K562 (cell line): ENCODE measurements around the gene SLC25A21. TPM values are rescaled to one million over a fixed set of nuclear protein-coding genes. Genes with fewer than 3 reads are reported as not detected.

Experiments used
- ATAC-seq: fragments of 200-7000 bp; cut with Tn5 transposase; 3 replicates; pipeline ENCODE4 v1.9.1; 2020; ENCODE audit warnings: moderate library complexity
- BruUV-seq: library from RNA; stranded (reverse); fragments of 400-500 nt; replicated peaks from 2 replicates; lab custom pipeline; 2021; lab: Mats Ljungman, UMichigan
- CTCF ChIA-PET: fragments of 300-600 bp; formaldehyde crosslinking; extraction: SDS; loops from one replicate; lab custom pipeline; 2021; ENCODE audit warnings: low intra/inter-chr PET ratio; lab: Yijun Ruan, JAX
- POLR2A ChIA-PET: fragments of 300-600, 350-650 bp; sonication (Branson Sonifier 250); formaldehyde crosslinking; extraction: SDS; loops from one replicate; lab custom pipeline; 2021; ENCODE audit warnings: antibody characterized with exemption, inconsistent platforms; lab: Yijun Ruan, JAX
- DNase-seq, 4 experiments: peaks; one replicate each; pipeline versions ENCODE4 v3.0.0 to v3.0.0-alpha.2; 2011 to 2018; ENCODE audit warnings: low spot score in 3 of 4, mixed read lengths in 3 of 4; ENCODE audit errors: extremely low read depth in 1 of 4
- FAIRE-seq: peaks from 2 replicates; lab custom pipeline; 2011; peaks lifted over from hg19 to GRCh38; lab: Jason Lieb, UNC
- H2AFZ ChIP-seq: 2 replicates; pipeline ENCODE4 v1.6.0; 2011; ENCODE audit warnings: low read depth, low read length, control low read depth, inconsistent platforms
- H3K27ac ChIP-seq: fragments of 200-600 bp; 3 replicates; pipeline ENCODE4 v1.8.0; 2011; ENCODE audit warnings: low read depth, mild to moderate bottlenecking, control low read depth, inconsistent platforms, low read length, moderate library complexity, mixed read lengths; ENCODE audit errors: extremely low read depth
- H3K27me3 ChIP-seq, 2 experiments: fragments of 300-600 bp in 1 of 2; 2 replicates in 1 of 2; 3 replicates in 1 of 2; pipeline versions ENCODE4 v1.6.0 to v1.8.0; 2011; ENCODE audit warnings: inconsistent platforms in 2 of 2, low read length in 2 of 2, mild to moderate bottlenecking in 1 of 2, mixed read lengths in 1 of 2, moderate library complexity in 1 of 2; ENCODE audit not compliant: control insufficient read depth in 2 of 2, insufficient read depth in 2 of 2
- H3K36me3 ChIP-seq: fragments of 300-600 bp; 3 replicates; pipeline ENCODE4 v1.8.0; 2011; ENCODE audit warnings: mild to moderate bottlenecking, low read length, inconsistent platforms; ENCODE audit not compliant: control insufficient read depth, insufficient read depth
- H3K4me1 ChIP-seq, 2 experiments: fragments of 200-600 bp in 1 of 2; replicated peaks in 1 of 2; 2 replicates in 1 of 2; 3 replicates in 1 of 2; pipeline versions ENCODE4 v1.5.1 to v1.8.0; 2011; ENCODE audit warnings: inconsistent platforms in 2 of 2, low read length in 2 of 2, mild to moderate bottlenecking in 1 of 2, mixed read lengths in 1 of 2, moderate library complexity in 1 of 2; ENCODE audit not compliant: control insufficient read depth in 2 of 2, insufficient read depth in 2 of 2
- H3K4me2 ChIP-seq: 2 replicates; pipeline ENCODE4 v1.6.1; 2011; ENCODE audit warnings: low read length, control low read depth, inconsistent platforms, mixed read lengths; ENCODE audit not compliant: insufficient read depth
- H3K4me3 ChIP-seq: fragments of 200-600 bp; sonication (generic), shearing (Covaris generic); 2 replicates; pipeline ENCODE4 v1.5.1; 2016; ENCODE audit warnings: control low read depth, inconsistent platforms
- H3K79me2 ChIP-seq: fragments of 200-600 bp; 3 replicates; pipeline ENCODE4 v1.8.0; 2011; ENCODE audit warnings: low read length, inconsistent platforms; ENCODE audit not compliant: control insufficient read depth, insufficient read depth
- H3K9ac ChIP-seq, 2 experiments: 2 replicates each; pipeline versions ENCODE4 v1.6.0 to v1.6.1; 2011; ENCODE audit warnings: low read depth in 2 of 2, low read length in 2 of 2, control low read depth in 1 of 2, inconsistent platforms in 1 of 2, mild to moderate bottlenecking in 1 of 2, mixed read lengths in 1 of 2; ENCODE audit not compliant: insufficient read depth in 1 of 2
- H3K9me1 ChIP-seq: one replicate; pipeline ENCODE4 v1.6.0; 2011; ENCODE audit warnings: inconsistent platforms, mild to moderate bottlenecking, low read length, moderate library complexity; ENCODE audit not compliant: control insufficient read depth, insufficient read depth
- H3K9me3 ChIP-seq: replicated peaks from 2 replicates; pipeline ENCODE4 v1.5.1; 2011; ENCODE audit warnings: low read depth, low read length, inconsistent platforms; ENCODE audit not compliant: control insufficient read depth, insufficient read depth
- H4K20me1 ChIP-seq: replicated peaks from 2 replicates; pipeline ENCODE4 v1.6.1; 2011; ENCODE audit warnings: low read length, inconsistent platforms, mixed read lengths; ENCODE audit not compliant: control insufficient read depth, insufficient read depth
- CHAMP1 ChIP-seq: fragments of 450-650 bp; IDR thresholded peaks from 2 replicates; pipeline ENCODE4 v1.6.1; 2016; ENCODE audit warnings: mild to moderate bottlenecking
- CREM ChIP-seq: IDR thresholded peaks from 2 replicates; pipeline ENCODE4 v1.6.1; 2014; ENCODE audit warnings: antibody characterized with exemption, low read depth
- E2F3 ChIP-seq: fragments of 250-450 bp; sonication (Bioruptor Pico); IDR thresholded peaks from 2 replicates; pipeline ENCODE4 v1.4.0; 2020; ENCODE audit warnings: mild to moderate bottlenecking
- HMGXB4 ChIP-seq: sonication (generic); formaldehyde crosslinking; IDR thresholded peaks from 2 replicates; pipeline ENCODE4 v1.8.1; 2023; ENCODE audit warnings: mild to moderate bottlenecking, missing genetic modification reagents
- MAFG ChIP-seq: fragments of 450-650 bp; conservative IDR thresholded peaks from 2 replicates; pipeline ENCODE4 v1.6.1; 2016; ENCODE audit warnings: missing genetic modification characterization, missing compliant biosample characterization
- NCOA6 ChIP-seq: fragments of 450-650 bp; IDR thresholded peaks from 2 replicates; pipeline ENCODE4 v1.6.1; 2017; ENCODE audit warnings: mild to moderate bottlenecking
- NCOR1 ChIP-seq: fragments of 450-650 bp; IDR thresholded peaks from 2 replicates; pipeline ENCODE4 v1.6.1; 2016; ENCODE audit warnings: mild to moderate bottlenecking, moderate library complexity
- NR3C1 ChIP-seq: sonication (generic); formaldehyde crosslinking; IDR thresholded peaks from 2 replicates; pipeline ENCODE4 v1.8.1; 2022; ENCODE audit warnings: missing genetic modification reagents
- POLR2A ChIP-seq: fragments of 450-650 bp; conservative IDR thresholded peaks from 2 replicates; pipeline ENCODE4 v1.6.1; 2016
- PYGO2 ChIP-seq: fragments of 450-650 bp; IDR thresholded peaks from 2 replicates; pipeline ENCODE4 v1.6.1; 2016; ENCODE audit warnings: mild to moderate bottlenecking, missing genetic modification characterization, moderate library complexity, missing compliant biosample characterization
- RCOR1 ChIP-seq, 2 experiments: IDR thresholded peaks; 2 replicates each; pipeline ENCODE4 v1.6.1; 2012; ENCODE audit warnings: low read depth in 2 of 2, low read length in 2 of 2, borderline replicate concordance in 1 of 2, improper control_type of control experiment in 1 of 2
- SIRT6 ChIP-seq: IDR thresholded peaks from one replicate; pipeline ENCODE4 v1.6.1; 2012; ENCODE audit warnings: low read depth, mild to moderate bottlenecking, control low read depth, inconsistent platforms, low read length, moderate library complexity
- ZNF316 ChIP-seq: fragments of 450-650 bp; IDR thresholded peaks from 2 replicates; pipeline ENCODE4 v1.6.1; 2016
- ZNF584 ChIP-seq: fragments of 200-800 bp; sonication (Bioruptor generic); IDR thresholded peaks from 2 replicates; pipeline ENCODE4 v1.6.1; 2016; ENCODE audit warnings: low read depth, mild to moderate bottlenecking, missing genetic modification characterization, missing compliant biosample characterization
- ZNF696 ChIP-seq: fragments of 250-450 bp; sonication (Bioruptor Pico); conservative IDR thresholded peaks from 2 replicates; pipeline ENCODE4 v1.4.0; 2020; ENCODE audit warnings: mild to moderate bottlenecking, moderate library complexity
- WGBS: fragments of 100-300 bp; shearing (Covaris generic); methylation state at CpG from one replicate; pipeline ENCODE4 v1.1.6; 2016; ENCODE audit warnings: low coverage, mixed read lengths; ENCODE audit not compliant: insufficient coverage; ENCODE audit errors: missing lambda C conversion rate; 5-methylcytosine and 5-hydroxymethylcytosine counted together
- in situ Hi-C: fragments of 300-500 bp; cut with MboI; formaldehyde crosslinking; loops from 4 replicates; pipeline ENCODE4 v1.15.0; 2018; ENCODE audit warnings: inconsistent platforms, mixed read lengths
- intact Hi-C: fragments of 100-400 bp; cut with micrococcal nuclease; formaldehyde crosslinking; loops from 2 replicates; pipeline ENCODE4 v1.14.2; 2022
- polyA plus RNA-seq, 8 experiments: library from polyadenylated mRNA; depleted of rRNA in 4 of 8; stranded (reverse) in 5 of 8; unstranded in 3 of 8; fragments of >200 nt; fragmentation: Nextera tagmentation in 2 of 8; fragmentation: Illumina TruSeq in 1 of 8; extraction: Ambion mirVana in 2 of 8; extraction: Trizol in 1 of 8; gene quantifications; 2 replicates each; pipeline versions ENCODE4 v1.2.1 to v1.2.3, GENCODE V29; 2011 to 2014; ENCODE audit warnings: inconsistent platforms in 1 of 8, missing spikeins in 1 of 8
- total RNA-seq, 7 experiments: library from RNA; depleted of rRNA in 6 of 7; stranded (reverse); fragments of >200 nt in 6 of 7; fragmentation: Illumina TruSeq in 2 of 7; extraction: Trizol in 2 of 7; gene quantifications; 2 replicates each; pipeline versions ENCODE4 v1.2.1 to v1.2.3, GENCODE V29; 2011 to 2021; ENCODE audit warnings: low replicate concordance in 1 of 7

Gene SLC25A21
- total and polyA plus RNA-seq, 9 of the 15 experiments (the other 6 are each of a cell fraction or from before 2014, with no cell fraction given), result 15.2 to 46.7 (median 28.7) TPM

- DNase-seq (no peak), ATAC-seq (no peak), FAIRE-seq (no peak)
- no peaks in the 10 kb centered on the region for H4K20me1 ChIP-seq
- H3K9ac ChIP-seq, result no peak overlapping the region
- intact Hi-C loops (no loop called here), in situ Hi-C loops (no loop called here)
- no peaks in the 10 kb centered on the region for H3K36me3 ChIP-seq
- no peaks in the 10 kb centered on the region for H3K79me2 ChIP-seq
- 68% methylated on average over 3 of the region's 3 CpGs for WGBS
- H3K27ac ChIP-seq, result no peak overlapping the region
- H3K9me1 ChIP-seq, result no peaks in the 10 kb centered on the region
- H3K4me2 ChIP-seq, result no peak overlapping the region
- no peak overlapping the region for H3K4me3 ChIP-seq
- no peak overlapping the region for H2AFZ ChIP-seq
- H3K27me3 ChIP-seq, result no peaks in the 10 kb centered on the region
- no TSS peak for BruUV-seq
- no peaks in the 10 kb centered on the region for H3K4me1 ChIP-seq
- POLR2A ChIA-PET, result no interaction called here
- H3K9me3 ChIP-seq, result peaks cover 10% of the 10 kb centered on the region
- CTCF ChIA-PET, result no interaction called here
- TF ChIP-seq PYGO2 (tag), result no peak
- no peak for TF ChIP-seq CREM
- no peak for TF ChIP-seq ZNF696
Measured at GRCh38 chr14:37221073-37221472, 48.7 kb upstream of the SLC25A21 start.

GRCh38 chr14:37215345-37215744, 42.9 kb upstream of the SLC25A21 start:
- no peak overlapping the region for H3K4me2 ChIP-seq
- no peak overlapping the region for H3K4me3 ChIP-seq
- no peak for ATAC-seq
- in situ Hi-C loops, result no loop called here
- CTCF ChIA-PET, result no interaction called here
- 87% methylated on average over 3 of the region's 3 CpGs for WGBS
- H4K20me1 ChIP-seq, result no peaks in the 10 kb centered on the region
- intact Hi-C loops, result no loop called here
- POLR2A ChIA-PET, result no interaction called here
- H3K27ac ChIP-seq, result no peak overlapping the region
- FAIRE-seq, result no peak
- BruUV-seq, result no TSS peak
- no peaks in the 10 kb centered on the region for H3K4me1 ChIP-seq
- no peaks in the 10 kb centered on the region for H3K36me3 ChIP-seq
- H2AFZ ChIP-seq, result no peak overlapping the region
- no peaks in the 10 kb centered on the region for H3K9me1 ChIP-seq
- H3K79me2 ChIP-seq, result no peaks in the 10 kb centered on the region
- no peak overlapping the region for H3K9ac ChIP-seq
- DNase-seq, result no peak
- H3K27me3 ChIP-seq, result no peaks in the 10 kb centered on the region
- peaks cover 1% of the 10 kb centered on the region; the same call in 1 of the 2 replicates for H3K9me3 ChIP-seq
- TF ChIP-seq ZNF316 (no peak), CHAMP1 (no peak), RCOR1 (IDR thresholded peaks at IDR 0.05; ENCODE audit: borderline replicate concordance in 1 of 2, low read depth in 2 of 2, low read length in 2 of 2) (no peak), ZNF584 (CRISPR knock-in tag) (no peak), POLR2A (no peak), NR3C1 (CRISPR knock-in tag) (no peak), E2F3 (CRISPR knock-in tag) (no peak), SIRT6 (no peak), NCOR1 (no peak), NCOA6 (no peak), MAFG (no peak), HMGXB4 (CRISPR knock-in tag) (no peak)
